T-helper 1 cell treated with Interleukin-12 subunit alpha and Interleukin-12 subunit beta and Interleukin-4 antibody, amounts not matched to agents 30 ng/mL and 1 ng/mL, for 36 hours (primary cell): ENCODE results near the gene SDHA. TPM values are rescaled to one million over a fixed set of nuclear protein-coding genes. Genes with fewer than 3 reads are reported as not detected.
"Not testable (repeated sequence)": the region's sequence is repeated elsewhere in the genome, so short reads cannot be mapped to it uniquely, and the experiment has no call there.

ENCODE experiments used
- intact Hi-C: fragments of 100-400 bp; cut with micrococcal nuclease; formaldehyde crosslinking; loops from one replicate; pipeline ENCODE4 v1.15.1; 2024
- total RNA-seq: library from RNA; stranded (reverse); gene quantifications from 2 replicates; pipeline ENCODE4 v1.2.3, GENCODE V29; 2022

SDHA gene
- total RNA-seq, 1 donor from 2014 or later, result 144 TPM

DNA sequence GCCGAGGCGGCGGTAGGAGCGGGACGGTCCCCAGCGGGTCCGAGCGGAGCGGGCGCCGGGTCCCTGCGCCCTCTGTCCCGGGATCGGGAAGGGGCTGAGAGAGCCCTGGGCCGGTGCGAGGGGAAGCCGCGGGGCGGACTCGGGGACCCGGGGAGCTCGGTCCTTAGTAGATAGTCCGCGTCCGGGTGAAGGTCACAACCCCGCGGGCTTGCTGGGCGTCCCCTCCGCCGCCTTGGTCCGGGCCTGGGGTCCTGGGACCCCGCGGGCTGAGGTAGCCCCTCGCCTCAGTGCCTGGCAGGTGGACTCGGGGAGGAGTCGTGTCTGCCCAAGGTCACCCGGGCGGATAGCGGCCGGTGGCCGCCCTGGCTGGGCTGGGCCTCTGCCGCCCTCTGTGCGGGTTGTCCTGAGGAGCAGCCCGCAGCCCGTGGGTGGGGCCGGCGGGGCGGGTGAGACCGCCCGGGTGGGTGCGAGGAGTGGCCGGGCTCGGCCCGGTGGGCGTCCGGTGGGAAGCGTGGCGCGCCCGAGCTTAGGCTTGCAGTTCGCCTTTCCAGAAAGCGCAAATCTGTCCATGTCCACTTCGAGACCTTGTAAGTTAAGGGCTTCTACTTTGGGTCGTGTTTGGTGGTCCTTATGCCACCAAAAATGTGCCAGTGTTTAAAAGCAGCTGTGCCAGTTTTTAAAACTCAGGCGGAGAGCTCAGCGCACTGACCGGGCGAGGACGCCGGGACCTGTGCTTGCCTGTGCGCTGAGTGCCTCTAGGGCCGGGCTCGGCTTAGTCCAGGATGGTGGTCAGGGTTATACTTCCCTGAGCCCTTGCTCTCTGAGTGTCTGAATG lies 554 bp downstream of the SDHA start:
- intact Hi-C loops, result loop anchor here (1.0 to 5.0 kb wide), 7 partner anchors 30 to 1574 kb away; partner anchors contain the start of genes CEP72 and EXOC3

DNA sequence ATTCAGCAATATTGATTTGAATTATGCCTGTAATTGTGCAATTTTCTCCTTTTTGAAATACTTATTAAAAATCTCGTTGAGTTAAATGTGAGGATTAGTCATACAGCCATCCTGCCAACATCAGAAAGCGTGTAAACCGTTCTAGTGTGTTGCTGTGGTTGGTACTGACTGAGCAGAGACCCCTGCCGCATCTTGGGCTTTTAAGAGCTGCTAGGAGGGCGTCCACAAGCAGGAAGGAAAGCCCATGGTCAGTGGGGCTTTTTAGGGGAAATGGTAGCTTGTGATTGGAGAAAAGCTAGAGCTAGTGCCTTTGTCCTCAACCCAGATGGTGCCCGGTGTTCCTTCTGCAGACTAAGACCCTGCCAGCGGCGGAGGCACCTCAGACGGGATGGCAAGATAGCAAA lies 1.3 kb downstream of the SDHA start:
- intact Hi-C loops, result loop anchor here (2.0 to 5.0 kb wide), 5 partner anchors 113 to 1573 kb away; partner anchors contain the start of gene CEP72

DNA sequence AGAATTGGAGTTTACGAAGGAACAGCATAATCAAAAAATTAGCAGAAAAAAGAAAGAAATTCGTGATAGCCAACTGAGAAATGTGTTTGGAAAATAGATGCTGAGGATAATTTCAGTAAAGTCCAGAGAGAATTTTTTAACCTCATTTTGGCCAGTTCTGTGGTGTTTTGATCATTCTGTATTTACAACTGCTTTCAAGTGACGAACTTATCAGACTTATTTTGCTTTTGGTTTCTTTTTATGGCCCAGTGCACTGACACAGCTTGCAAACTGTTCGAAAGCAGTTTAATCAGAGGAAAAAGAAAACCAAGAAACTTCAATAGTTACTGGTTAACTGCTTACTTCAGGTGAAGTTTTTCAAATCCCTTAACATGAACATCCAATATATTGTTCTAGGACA lies 1.9 kb downstream of the SDHA start:
- intact Hi-C loops, result loop anchor here (1.0 to 10.0 kb wide), 9 partner anchors 51 to 1573 kb away; partner anchors contain the start of genes AHRR, CEP72 and PDCD6

DNA sequence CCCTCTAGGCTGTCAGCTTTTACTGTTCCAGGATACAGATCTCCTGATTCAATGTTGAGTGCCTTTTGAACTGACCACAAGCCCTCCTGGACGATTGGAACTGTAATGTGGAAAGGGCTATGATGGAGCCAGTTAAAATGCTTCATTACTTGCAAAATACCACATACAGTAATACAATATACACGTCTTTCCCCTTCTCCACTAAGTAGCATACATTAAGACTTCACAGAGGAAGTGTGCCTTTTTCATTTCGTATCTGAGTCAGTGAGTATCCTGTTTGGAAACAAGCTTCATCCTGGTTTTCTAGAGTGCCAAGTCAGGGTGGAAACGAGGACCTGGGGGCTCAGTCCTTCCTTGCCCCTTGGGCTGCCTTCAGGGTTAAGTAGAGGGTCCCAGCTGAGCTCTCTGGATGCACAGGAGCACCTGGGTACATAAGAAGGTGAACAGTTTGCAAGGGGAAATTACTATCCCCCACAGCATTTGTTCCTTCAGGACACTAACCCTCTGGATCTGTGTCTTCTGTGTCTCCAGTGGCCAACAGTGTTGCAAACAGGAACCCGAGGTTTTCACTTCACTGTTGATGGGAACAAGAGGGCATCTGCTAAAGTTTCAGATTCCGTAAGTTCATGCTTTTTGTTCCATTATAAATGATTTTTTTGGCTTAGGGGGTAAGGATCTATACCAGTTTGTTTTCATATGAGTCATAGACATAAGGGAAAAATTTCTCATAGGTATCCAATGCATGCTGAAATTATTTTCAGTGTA lies 5.0 kb downstream of the SDHA start:
- intact Hi-C loops, result loop anchor here (10.0 kb wide), 1 partner anchor 882 kb away; no protein-coding TSS in a partner anchor

DNA sequence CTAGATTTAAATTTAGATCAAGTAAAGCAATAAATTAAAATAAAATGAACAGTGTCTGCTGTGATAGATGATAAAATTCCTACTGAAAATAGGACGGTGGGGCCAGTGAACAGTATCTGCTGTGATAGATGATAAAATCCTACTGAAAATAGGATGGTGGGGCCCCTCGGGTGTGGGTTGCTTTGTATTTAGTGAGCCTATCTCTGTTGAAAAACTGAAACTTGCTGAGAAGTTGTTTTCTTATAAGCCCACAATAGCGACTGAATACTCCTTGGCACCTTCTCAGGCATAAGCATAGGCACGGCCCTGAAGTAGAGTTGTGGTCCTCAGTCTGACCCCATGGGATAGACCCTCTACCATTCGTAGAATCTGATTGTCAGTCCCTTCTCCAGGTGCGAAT lies 5.7 kb downstream of the SDHA start:
- intact Hi-C loops, result loop anchor here (10.0 kb wide), 1 partner anchor 881 kb away; no protein-coding TSS in a partner anchor

DNA sequence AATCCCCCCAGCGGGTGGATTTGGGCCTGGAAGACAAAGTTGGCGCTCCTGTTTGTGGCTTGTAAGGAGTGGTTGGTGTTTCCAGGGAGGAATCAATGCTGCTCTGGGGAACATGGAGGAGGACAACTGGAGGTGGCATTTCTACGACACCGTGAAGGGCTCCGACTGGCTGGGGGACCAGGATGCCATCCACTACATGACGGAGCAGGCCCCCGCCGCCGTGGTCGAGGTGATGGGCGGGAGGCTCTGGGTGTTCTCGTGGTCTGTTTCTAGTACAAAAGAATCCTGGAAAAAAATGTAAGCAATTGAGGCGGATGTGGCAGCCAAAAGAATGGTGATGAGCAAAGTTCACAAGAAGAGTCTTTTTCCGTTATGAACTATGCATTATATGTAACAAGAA lies 7.2 kb downstream of the SDHA start:
- intact Hi-C loops, result loop anchor here (10.0 kb wide), 1 partner anchor 879 kb away; no protein-coding TSS in a partner anchor

DNA sequence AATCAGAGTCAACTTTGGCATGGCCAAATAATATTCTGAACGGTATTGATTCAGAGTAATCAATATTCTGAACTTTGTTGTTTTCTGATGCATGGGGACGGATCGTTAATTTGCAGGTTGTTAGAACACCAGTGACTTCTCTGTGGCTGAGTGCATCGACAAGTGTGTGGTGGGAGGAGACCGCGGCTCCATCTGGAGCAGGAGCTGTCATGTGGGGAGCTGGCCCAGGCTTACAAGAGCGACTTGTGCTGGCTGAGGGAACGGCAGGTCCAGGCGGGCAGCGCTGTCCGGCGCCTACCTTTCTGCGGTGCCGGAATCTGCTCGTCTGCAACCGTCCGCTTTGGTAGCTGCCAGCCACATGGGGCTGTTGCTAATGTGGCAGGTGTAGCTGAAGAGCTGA lies 9.3 kb downstream of the SDHA start:
- intact Hi-C loops, result loop anchor here (10.0 kb wide), 1 partner anchor 877 kb away; no protein-coding TSS in a partner anchor

DNA sequence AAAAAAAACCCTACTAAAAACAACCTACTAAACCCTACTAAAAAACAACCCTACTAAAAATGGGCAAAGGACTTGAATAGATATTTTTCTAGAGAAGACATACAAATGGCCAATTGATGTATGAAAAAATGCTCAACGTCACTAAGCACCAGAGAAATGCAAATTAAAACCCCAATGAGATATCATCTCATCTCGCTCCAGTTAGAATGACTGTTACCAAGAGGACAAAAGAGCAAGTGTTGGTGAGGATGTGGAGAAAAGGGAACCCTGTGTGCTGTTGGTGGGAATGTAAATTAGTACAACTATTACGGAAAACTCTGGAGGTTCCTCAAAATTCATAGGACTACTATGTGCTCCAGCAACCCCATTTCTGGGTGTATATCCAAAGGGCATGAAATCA lies 10.8 kb downstream of the SDHA start:
- intact Hi-C loops, result loop anchor here (10.0 kb wide), 1 partner anchor 876 kb away; no protein-coding TSS in a partner anchor

DNA sequence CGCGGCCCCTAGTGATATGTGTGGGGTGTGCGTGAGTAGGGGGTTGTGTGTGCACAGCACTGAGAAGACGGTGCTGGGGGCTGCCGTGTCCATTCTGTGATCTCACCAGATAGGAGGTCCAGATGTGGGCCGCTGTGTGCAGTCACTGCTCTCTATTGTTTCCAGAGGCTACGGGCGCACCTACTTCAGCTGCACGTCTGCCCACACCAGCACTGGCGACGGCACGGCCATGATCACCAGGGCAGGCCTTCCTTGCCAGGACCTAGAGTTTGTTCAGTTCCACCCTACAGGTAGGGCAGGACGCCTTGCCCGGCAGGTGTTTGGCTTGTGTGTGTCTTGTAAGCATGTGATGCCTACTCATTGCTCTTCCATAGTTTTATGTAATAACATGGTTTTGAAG lies 12.6 kb downstream of the SDHA start:
- intact Hi-C loops, result no loop called here

DNA sequence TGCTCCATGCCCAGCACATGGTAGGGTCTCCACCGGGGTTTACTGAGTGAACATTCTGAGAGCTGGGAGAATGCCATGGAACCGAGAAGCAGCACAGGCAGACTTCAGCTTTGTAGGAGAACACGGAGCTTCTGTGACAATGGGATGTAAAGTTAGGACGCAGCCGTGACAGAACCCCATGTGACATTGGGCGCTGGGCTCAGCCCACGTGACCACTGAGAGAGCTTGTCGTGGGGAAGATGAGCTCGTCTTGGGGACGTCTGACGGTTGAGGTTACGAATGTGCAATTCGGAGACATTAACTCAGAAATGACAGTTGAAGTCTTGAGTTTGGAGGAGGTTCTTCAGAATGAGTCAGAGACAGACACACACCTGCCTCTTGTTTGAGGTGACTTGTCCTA lies 13.5 kb downstream of the SDHA start:
- intact Hi-C loops, result no loop called here

DNA sequence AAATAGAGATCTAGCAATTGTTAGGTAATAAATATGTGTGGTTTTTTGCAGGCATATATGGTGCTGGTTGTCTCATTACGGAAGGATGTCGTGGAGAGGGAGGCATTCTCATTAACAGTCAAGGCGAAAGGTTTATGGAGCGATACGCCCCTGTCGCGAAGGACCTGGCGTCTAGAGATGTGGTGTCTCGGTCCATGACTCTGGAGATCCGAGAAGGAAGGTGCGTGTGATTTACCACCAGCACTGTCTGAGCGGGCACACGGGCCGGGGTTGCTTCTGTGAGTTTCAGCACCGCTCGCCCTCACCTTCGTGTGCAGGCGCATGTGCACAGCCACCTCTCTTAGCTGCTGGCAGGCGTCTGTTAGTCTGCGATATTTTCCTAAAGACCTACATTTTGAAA lies 15.3 kb downstream of the SDHA start:
- intact Hi-C loops, result not testable (repeated sequence)

DNA sequence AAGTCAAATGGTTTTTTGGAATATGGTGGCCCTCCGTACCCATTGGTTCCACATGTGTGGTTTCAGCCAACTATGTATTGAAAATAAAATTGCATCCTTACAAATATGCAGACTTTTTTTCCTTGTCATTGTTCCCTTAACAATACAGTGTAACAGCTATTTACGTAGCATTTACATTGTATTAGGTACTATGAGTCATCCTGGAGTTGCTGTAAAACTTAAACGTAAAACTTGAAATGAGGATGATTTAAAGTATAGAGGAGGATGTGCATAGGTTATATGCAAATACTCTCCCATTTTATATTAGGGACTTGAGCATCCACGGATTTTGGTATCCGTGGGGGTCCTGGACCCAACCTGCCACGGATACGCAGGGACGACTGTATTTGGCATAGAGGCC lies 16.3 kb downstream of the SDHA start:
- intact Hi-C loops, result no loop called here

DNA sequence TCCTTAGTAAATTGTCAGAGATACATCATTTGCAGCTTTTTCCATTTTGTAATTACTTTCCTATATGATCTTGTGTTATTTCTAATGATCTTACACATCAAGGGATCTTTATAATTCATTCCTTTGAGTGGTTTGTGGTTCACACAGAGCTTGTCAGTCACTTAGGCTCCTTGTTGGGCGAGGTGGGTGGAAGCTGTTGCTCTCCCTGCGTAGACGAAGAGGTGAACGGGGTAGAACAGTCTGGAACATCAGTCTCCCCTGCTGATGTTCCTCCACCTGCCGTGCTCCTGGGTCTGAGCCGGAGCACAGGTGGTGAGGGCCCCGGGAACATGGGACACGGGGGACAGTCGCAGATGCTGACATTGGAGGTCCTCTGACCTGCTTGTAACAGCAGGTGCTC lies 17.4 kb downstream of the SDHA start:
- intact Hi-C loops, result not testable (repeated sequence)

DNA sequence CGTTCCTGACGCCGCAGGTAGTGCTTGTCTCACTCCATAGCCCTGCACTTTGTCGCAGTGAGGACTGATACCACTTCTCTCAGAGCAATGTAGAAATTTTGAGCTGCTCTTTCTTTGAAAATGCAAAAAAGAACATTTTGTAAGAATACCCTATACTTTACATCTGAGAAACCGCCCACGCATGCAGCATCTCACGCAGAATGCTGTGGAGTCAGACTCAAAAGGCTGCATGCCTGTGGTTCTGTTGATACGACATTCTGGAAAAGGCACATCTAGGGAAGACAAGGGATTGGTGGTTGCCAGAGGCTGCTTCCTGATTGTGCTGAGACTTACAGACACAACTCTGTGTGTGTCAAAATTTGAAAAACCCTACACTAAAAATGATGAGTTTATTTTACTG lies 19.8 kb downstream of the SDHA start:
- intact Hi-C loops, result not testable (repeated sequence)

DNA sequence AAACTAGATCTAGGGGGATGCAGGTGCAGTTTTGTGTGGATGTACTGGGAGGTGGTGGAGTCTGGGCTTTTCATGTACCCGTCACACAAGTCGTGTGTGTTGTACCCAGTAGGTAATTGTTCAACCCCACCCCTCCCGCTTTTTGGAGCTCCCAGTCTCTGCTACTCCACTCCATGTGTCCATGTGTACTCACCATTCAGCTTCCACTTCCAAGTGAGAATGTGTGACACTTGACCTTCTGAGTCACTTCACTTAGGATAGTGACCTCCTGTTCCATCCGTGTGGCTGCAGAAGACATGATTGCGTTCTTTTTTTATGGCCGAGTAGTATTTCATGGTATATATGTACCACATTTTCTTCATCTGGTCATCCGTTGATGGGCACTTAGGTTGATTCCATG lies 22.4 kb downstream of the SDHA start:
- intact Hi-C loops, result not testable (repeated sequence)

DNA sequence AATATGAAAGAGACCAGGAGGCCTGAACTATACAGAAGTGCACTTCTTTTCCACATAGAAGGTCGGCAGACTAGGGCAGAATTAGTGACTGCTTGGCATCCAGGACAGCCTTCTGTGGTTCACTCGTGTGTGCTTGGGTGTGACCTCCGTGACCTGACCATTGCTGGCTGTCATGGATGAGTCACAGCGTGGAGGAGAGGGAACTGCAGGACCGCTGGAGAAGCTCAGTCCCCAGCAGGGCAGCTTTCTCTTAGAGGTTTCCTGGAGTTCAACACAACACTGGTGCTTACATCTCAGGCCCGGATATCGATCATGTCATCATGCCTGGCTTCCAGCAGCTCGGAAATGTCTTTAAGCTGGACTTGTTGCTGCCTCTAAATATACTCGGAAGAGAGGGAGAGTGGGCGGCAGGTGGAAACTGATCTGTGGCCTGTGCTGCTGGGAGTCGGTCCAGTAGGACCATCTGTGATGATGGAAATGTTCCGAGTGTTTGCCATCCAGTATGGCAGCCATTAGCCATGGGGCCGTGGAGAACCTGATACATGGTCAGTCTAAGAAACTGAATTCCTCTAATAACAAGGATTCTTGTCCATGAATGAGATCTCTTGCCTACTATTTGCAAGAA lies 23.0 kb downstream of the SDHA start:
- intact Hi-C loops, result not testable (repeated sequence)

DNA sequence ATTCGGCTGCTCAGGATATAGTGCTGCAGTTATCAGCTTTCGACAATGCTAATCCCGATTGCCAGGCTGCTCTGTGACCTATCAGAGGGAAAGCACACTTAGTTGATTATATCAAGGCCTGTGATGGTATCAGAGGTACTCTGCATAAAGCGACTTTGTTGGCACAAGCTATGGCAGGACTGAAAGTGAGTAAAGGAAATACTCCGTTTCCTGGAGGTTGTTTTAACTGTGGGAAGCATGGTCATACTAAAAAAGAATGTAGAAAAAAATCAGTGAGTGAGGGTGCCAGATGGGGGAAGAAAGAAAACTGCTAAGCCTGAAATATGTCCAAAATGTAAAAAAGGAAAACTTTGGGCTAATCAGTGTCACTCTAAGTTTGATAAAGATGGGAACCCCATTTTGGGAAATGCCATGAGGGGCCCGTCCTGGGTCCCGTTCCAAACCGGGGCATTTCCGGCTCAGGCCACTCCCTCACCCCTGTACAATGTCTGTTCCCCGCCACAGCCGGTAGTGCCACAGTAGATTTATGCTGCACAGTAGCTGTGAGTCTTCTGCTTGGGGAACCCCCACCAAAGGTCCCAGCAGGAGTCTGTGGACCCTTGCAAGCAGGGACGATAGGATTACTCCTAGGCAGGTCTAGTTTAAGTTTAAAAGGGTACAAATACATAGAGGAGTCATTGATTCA lies 25.7 kb downstream of the SDHA start:
- intact Hi-C loops, result loop anchor here (1.0 kb wide), 1 partner anchor 27 kb away; the partner anchor contains the start of gene PDCD6

DNA sequence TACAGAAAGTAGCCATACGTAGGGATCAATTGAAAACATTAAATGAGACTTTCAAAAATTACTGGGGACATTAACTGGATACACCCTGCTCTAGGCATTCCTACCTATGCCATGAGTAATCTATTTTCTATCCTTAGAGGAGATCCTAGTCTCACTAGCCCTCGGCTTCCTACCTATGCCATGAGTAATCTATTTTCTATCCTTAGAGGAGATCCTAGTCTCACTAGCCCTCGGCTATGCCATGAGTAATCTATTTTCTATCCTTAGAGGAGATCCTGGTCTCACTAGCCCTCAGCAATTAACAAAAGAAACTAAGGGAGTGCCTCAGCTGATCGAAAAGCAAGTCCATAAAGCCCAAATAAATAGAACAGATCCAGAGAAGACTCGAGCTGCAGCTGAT lies 27.6 kb downstream of the SDHA start:
- intact Hi-C loops, result not testable (repeated sequence)

DNA sequence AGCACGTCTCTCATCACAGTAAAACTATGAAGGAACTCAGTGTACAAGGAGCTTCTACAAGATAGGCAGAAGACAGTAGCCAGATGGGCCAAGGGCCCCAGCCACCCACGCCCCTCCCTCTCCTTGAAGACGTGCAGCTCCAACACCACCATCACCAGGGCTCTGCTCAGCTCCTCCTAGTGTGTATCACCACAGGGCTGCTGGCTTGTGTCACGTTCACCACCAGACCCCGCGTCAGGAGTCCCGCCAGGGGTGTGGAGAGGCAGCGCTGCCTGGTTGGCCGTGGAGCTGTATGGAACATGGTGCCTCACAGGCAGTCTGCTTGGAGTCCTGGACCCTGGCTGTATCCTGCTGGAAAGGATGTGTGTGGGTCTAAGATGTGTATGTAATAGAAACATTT lies 32.3 kb downstream of the SDHA start:
- intact Hi-C loops, result not testable (repeated sequence)

DNA sequence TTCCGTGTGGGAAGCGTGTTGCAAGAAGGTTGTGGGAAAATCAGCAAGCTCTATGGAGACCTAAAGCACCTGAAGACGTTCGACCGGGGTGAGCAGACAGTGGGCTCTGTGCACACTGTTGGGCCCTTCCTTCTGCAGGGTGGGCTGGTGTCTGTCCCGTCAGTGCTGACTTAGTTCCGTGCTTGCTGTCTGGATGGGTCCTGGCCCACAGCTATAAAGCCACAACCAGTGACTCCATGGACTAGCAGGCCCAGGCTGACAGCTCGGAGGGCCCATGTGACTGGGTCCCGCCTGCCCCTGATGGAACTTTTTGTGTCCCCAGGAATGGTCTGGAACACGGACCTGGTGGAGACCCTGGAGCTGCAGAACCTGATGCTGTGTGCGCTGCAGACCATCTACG lies 32.9 kb downstream of the SDHA start:
- intact Hi-C loops, result not testable (repeated sequence)

DNA sequence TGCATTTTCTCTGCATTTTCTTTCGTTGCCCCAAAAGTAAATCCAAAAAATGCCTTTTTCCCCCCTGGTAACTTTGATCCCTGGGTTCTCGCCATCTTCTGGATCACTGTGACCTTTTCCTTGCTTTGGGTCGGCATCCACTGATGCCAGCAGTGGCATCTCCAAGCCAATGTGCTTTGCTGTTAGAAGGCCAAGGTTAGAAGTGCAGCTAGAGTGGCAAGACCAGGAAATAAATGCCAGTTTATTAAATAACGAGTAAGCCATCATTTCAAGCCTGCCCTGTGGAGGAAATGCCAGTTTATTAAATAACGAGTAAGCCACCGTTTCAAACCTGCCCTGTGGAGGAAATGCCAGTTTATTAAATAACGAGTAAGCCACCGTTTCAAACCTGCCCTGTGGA lies 33.4 kb downstream of the SDHA start:
- intact Hi-C loops, result not testable (repeated sequence)
